Mammary epithelial cell (primary cell): ENCODE data around the gene CLEC6A.

Source experiments
- EZH2 ChIP-seq: IDR thresholded peaks from 2 replicates; pipeline ENCODE4 v1.6.1; 2012; ENCODE audit warnings: low read length, inconsistent platforms, borderline replicate concordance
- TF ChIP-seq, protein P1 (sequence below), 2 donors: IDR thresholded peaks in 1 of 2; conservative IDR thresholded peaks in 1 of 2; 2 replicates each; pipeline ENCODE4 v1.5.1; 2011 to 2012; ENCODE audit warnings: inconsistent platforms in 2 of 2, low read length in 2 of 2, mild to moderate bottlenecking in 2 of 2, control low read depth in 1 of 2, low read depth in 1 of 2; ENCODE audit not compliant: insufficient read depth in 1 of 2; ENCODE audit errors: extremely low read depth in 1 of 2

DNA sequence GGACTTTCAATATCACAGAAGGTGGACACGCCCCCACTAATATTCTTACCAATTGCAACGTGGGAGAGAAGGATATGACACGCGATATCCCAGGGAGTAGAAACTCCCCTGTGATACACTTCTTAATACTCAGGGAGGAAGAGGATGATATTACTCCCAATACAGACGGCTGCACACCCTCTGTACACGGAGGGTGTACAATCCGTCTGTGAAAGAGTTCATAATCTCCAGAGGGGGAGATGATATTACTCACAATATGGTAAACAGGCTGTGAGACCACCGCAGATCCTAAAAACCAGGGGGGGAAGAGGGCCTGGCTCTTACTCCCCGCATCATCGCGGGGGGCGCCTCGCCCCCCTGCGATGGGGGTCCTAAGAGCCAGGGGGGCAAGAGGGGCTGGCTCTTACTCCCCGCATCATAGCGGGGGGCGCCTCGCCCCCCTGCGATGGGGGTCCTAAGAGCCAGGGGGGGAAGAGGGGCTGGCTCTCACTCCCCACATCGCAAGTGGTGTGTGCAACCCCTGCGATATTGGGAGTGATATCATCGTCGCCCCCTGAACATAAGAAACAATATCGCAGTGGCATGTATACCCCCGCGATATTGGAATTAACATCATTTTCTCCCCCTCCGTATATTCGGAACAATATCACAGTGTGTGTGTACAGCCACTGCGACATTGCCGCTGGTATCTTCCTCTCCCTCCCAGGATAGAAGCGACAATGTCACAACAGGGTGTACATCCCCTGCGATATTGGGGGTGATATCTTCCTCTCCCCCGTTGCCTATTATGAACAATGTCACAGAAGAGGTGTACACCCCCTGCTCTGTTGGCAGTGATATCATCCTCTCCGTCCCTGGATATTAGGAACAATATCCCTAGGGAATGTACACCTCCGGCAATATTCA lies 8.9 kb upstream of the CLEC6A start:
- TF ChIP-seq, protein P1, sequence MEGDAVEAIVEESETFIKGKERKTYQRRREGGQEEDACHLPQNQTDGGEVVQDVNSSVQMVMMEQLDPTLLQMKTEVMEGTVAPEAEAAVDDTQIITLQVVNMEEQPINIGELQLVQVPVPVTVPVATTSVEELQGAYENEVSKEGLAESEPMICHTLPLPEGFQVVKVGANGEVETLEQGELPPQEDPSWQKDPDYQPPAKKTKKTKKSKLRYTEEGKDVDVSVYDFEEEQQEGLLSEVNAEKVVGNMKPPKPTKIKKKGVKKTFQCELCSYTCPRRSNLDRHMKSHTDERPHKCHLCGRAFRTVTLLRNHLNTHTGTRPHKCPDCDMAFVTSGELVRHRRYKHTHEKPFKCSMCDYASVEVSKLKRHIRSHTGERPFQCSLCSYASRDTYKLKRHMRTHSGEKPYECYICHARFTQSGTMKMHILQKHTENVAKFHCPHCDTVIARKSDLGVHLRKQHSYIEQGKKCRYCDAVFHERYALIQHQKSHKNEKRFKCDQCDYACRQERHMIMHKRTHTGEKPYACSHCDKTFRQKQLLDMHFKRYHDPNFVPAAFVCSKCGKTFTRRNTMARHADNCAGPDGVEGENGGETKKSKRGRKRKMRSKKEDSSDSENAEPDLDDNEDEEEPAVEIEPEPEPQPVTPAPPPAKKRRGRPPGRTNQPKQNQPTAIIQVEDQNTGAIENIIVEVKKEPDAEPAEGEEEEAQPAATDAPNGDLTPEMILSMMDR (conservative IDR thresholded peaks at IDR 0.05 in 1 of 2, IDR thresholded peaks at IDR 0.05 in 1 of 2; ENCODE audit: extremely low read depth in 1 of 2, insufficient read depth in 1 of 2, low read depth in 1 of 2, low read length in 2 of 2): no peak
- TF ChIP-seq EZH2: no peak
